Right renal cortex interstitium (tissue), 3 donors: ENCODE results near the gene ROPN1B. TPM values are rescaled to one million over a fixed set of nuclear protein-coding genes. Genes with fewer than 3 reads are reported as not detected.
"Not testable (repeated sequence)": the region's sequence is repeated elsewhere in the genome, so short reads cannot be mapped to it uniquely, and the experiment has no call there.

Source experiments
- DNase-seq, 3 donors: peaks; one replicate each; pipeline ENCODE4 v3.0.0-alpha.2; 2013; ENCODE audit warnings: low read depth in 3 of 3, low spot score in 2 of 3
- polyA plus RNA-seq, 3 donors: library from polyadenylated mRNA; unstranded; fragments of 120-200 nt; gene quantifications; one replicate each; pipeline ENCODE4 v1.2.1, GENCODE V29; 2013; ENCODE audit not compliant: insufficient read length in 3 of 3

ROPN1B gene
- polyA plus RNA-seq = under 1 TPM; 0.43 to 0.68 (median 0.64) TPM

- not testable (repeated sequence) for DNase-seq
These were observed at the start of gene ROPN1B for GRCh38 chr3:125968701-125969592. Gene ROPN1B, plus strand, starts transcription at chr3:125969178. Its CDS starts 2,877 bp downstream, at chr3:125972055.

DNA sequence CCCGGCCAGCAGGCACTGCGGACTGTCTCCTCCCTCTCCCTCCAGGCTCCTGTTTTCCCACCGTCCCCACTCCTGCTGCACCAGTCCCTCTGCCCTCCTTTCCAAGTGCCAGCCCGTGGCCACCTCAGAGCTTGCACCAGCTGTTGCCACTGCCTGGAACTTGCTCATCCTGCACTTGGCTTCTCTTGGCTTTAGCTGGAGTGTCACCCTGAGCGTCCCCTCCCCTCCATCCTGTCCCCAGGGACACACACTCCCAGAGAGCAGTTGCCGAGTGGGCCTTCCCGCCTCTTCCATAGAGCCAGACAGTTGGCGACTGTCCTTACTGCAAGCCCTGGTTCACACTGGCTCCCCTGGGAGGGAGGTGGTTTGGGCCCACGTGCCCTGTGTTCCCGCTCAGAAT is 48.8 kb upstream of the ROPN1B start:
- DNase-seq = not testable (repeated sequence)

GRCh38 chr3:125920751-125921279 is 48.2 kb upstream of the ROPN1B start:
- not testable (repeated sequence) for DNase-seq

GRCh38 chr3:125921712-125922111 is 47.3 kb upstream of the ROPN1B start:
- DNase-seq = not testable (repeated sequence)

DNA sequence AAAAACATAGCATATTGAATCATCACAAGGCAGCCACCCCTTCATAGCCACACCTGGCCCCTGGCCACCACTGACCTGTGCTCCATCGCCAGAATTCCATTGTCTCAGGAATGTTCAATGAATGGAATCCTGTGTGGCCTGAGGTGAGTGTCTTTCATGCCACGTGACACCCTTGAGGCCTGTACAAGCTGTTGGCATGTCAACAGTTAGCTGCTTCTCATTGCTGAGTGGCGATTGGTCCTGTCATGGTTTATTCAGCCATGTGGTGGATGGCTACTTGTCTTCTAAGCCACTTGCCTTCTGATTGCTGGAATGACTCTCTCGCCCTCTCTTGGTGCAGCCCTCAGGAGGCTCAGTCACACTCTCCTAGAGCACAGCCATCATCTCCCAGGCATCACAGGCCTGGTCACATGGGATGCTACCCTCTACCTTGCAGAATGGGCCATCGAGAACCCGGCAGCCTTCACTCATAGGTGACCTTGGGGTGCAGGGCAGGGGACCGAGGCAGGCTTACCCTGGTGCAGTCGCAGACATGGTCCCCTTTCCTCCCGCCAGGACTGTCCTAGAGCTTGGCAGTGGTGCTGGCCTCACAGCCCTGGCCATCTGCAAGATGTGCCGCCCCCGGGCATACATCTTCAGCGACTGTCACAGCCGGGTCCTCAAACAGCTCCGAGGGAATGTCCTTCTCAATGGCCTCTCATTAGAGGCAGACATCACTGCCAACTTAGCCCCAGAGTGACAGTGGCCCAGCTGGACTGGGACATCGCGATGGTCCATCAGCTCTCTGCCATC is 45.5 kb upstream of the ROPN1B start:
- not testable (repeated sequence) for DNase-seq

- not testable (repeated sequence) for DNase-seq
These were observed 44.7 kb upstream of the ROPN1B start for GRCh38 chr3:125924276-125924675.

- DNase-seq = not testable (repeated sequence)
These were observed 43.3 kb upstream of the ROPN1B start for GRCh38 chr3:125925727-125926126.

DNA sequence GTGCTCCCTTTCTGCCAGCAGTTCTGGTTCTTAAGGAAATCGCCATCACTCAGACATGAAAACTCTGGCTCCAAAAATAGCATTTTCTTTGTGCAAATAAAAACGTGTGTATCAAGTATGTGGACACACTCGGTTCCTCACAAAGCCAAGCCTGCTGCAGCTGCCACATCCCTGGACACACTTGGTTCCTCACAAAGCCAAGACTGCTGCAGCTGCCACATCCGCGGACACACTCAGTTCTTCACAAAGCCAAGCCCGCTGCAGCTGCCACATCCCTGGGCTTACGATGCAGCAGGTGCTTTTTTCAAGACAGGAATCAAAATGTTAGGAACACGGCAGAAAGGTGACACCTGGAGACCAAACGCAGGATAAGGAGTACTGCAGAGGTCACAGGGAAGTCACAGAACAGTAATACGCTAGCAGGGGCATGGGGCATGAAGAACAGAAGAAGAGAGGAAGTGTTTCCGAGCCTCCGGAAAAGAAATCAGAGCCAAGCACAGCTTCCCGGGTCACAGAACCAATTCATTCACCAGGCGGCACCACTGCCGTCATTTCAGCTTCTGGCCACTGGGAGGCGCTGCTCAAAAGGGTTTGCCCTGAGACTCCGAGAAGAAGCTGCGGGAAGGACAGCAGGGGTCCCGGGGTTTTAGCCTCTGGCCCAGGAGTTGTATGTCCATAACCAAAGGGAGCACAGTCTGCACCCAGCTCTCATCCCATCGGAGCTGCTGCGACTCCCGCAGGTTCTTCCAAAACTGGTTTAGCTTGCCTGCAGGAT is 40.0 kb upstream of the ROPN1B start:
- DNase-seq = not testable (repeated sequence)

DNA sequence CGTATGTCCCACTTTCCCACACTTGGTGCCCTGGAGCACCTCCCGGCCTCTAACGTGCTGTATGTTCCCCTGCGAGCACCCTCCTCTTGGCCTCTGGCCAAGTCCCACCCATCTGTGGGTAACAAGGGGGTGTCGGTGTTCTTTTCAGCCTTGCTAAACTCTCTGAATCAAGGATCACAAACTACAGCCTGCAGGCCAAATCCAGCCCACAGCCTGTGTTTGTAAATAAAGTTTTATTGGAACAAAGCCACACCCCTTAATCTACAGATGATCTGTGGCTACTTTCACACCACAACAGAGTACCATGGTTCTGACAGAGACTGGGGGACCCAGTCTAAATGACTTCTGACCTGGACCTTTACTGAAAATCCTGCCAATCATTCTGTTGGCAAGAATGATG is 39.2 kb upstream of the ROPN1B start:
- DNase-seq = not testable (repeated sequence)

GRCh38 chr3:125931355-125931880 is 37.6 kb upstream of the ROPN1B start:
- not testable (repeated sequence) for DNase-seq

DNA sequence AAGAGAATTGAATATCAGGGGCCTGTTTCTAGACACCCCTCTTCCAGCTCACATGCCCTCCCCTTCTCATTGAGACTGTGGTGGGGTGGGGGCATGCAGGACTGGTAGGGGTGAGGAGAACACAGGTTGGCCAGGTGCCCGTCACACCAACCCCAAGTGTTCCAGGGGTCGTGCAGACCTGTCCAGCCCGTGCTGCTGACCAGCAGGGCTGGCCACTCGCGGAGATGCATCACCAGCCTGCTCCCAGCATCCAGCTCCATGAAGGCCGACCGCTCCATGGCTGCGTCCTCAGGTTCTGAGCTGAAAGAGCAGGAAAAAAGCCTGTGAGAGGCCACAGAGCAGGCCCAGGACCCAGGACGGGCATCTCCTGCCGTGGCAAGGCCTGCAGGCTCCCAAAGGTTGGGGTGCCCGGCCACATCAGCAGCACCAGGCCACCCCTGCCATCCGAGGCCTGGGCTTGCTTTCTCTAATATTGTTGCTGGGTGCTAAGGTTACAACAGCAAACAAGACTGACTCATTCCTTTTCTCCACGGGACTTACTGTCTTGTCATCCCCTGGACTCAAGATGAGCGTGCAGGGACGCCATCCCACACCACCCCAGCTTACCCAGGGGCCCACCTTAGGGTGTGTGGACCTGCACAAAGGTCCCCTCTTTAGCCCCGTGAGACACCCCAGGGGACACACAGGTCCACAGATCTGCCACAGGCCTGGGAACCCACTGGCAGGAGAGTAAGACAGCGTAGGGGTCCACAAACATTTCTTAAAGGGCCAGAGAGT is 35.4 kb upstream of the ROPN1B start:
- not testable (repeated sequence) for DNase-seq

GRCh38 chr3:125935252-125935874 is 33.6 kb upstream of the ROPN1B start:
- not testable (repeated sequence) for DNase-seq

- DNase-seq = not testable (repeated sequence)
These were observed 32.7 kb upstream of the ROPN1B start for GRCh38 chr3:125936210-125936815.

DNA sequence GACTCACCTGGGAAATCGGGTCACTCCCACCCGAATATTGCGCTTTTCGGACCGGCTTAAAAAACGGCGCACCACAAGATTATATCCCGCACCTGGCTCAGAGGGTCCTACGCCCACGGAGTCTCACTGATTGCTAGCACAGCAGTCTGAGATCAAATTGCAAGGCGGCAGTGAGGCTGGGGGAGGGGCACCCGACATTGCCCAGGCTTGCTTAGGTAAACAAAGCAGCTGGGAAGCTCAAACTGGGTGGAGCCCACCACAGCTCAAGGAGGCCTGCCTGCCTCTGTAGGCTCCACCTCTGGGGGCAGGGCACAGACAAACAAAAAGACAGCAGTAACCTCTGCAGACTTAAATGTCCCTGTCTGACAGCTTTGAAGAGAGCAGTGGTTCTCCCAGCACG is 32.1 kb upstream of the ROPN1B start:
- not testable (repeated sequence) for DNase-seq

- not testable (repeated sequence) for DNase-seq
These were observed 21.2 kb upstream of the ROPN1B start for GRCh38 chr3:125947806-125948205.

- not testable (repeated sequence) for DNase-seq
These were observed 20.1 kb upstream of the ROPN1B start for GRCh38 chr3:125948901-125949300.

GRCh38 chr3:125951176-125951575 is 17.8 kb upstream of the ROPN1B start:
- not testable (repeated sequence) for DNase-seq

DNA sequence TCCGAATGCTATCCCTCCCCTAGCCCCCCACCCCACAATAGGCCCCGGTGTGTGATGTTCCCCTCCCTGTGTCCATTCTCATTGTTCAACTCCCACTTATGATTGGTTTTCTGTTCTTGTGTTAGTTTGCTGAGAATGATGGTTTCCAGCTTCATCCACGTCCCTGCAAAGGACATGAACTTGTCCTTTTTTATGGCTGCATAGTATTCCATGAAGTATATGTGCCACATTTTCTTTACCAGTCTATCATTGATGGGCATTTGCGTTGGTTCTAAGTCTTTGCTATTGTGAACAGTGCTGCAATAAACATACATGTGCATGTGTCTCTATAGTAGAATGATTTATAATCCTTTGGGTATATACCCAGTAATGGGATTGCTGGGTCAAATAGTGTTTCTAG is 12.0 kb upstream of the ROPN1B start:
- DNase-seq = not testable (repeated sequence)
